SK-N-SH (cell line): Measurements from ENCODE around the gene CREB3L1. TPM values are rescaled to one million over a fixed set of nuclear protein-coding genes. Genes with fewer than 3 reads are reported as not detected.

Experiments
- CTCF ChIA-PET: fragments of 300-600, 350-600 bp; formaldehyde crosslinking; extraction: SDS; loops from one replicate; lab custom pipeline; 2021; lab: Yijun Ruan, JAX
- POLR2A ChIA-PET: fragments of 350-600 bp; sonication (Branson Sonifier 250); formaldehyde crosslinking; extraction: SDS; loops from one replicate; lab custom pipeline; 2020; ENCODE audit warnings: antibody characterized with exemption, inconsistent platforms; lab: Yijun Ruan, JAX
- DNase-seq: peaks from one replicate; pipeline ENCODE4 v3.0.0; 2012
- H2AFZ ChIP-seq: fragments of 200-600 bp; sonication (generic); 2 replicates; pipeline ENCODE4 v1.8.1; 2016; ENCODE audit warnings: antibody characterized with exemption, mild to moderate bottlenecking, low read depth
- H3F3A ChIP-seq: fragments of 200-600 bp; sonication (generic); replicated peaks from 2 replicates; pipeline ENCODE3; 2016; ENCODE audit warnings: antibody characterized with exemption, mild to moderate bottlenecking; ENCODE audit not compliant: insufficient read depth
- H3K27ac ChIP-seq, 2 experiments: fragments of 200-500 bp in 1 of 2; fragments of 200-600 bp in 1 of 2; sonication (Bioruptor generic) in 1 of 2; sonication (generic), shearing (Covaris generic) in 1 of 2; 2 replicates each; pipeline versions ENCODE4 v1.5.1 to v1.6.1; 2014 to 2016; ENCODE audit warnings: low read depth in 2 of 2, inconsistent platforms in 1 of 2, low read length in 1 of 2, mild to moderate bottlenecking in 1 of 2, mixed read lengths in 1 of 2
- H3K27me3 ChIP-seq: fragments of 200-600 bp; sonication (generic), shearing (Covaris generic); 2 replicates; pipeline ENCODE4 v1.6.1; 2016; ENCODE audit warnings: mixed run types; ENCODE audit not compliant: insufficient read depth
- H3K36me3 ChIP-seq, 2 experiments: fragments of 200-500 bp in 1 of 2; fragments of 200-600 bp in 1 of 2; sonication (Bioruptor generic) in 1 of 2; sonication (generic) in 1 of 2; replicated peaks in 1 of 2; 2 replicates each; pipeline versions ENCODE3 to v1.5.1; 2014 to 2016; ENCODE audit warnings: low read length in 1 of 2, mild to moderate bottlenecking in 1 of 2; ENCODE audit not compliant: insufficient read depth in 2 of 2, control insufficient read depth in 1 of 2
- H3K4me1 ChIP-seq, 2 experiments: fragments of 200-500 bp in 1 of 2; fragments of 200-600 bp in 1 of 2; sonication (Bioruptor generic) in 1 of 2; sonication (generic), shearing (Covaris generic) in 1 of 2; 2 replicates each; pipeline versions ENCODE4 v1.5.1 to v1.6.1; 2014 to 2016; ENCODE audit warnings: low read depth in 1 of 2, low read length in 1 of 2, mixed run types in 1 of 2; ENCODE audit not compliant: insufficient read depth in 2 of 2, control insufficient read depth in 1 of 2
- H3K4me2 ChIP-seq: fragments of 200-600 bp; sonication (generic), shearing (Covaris generic); 2 replicates; pipeline ENCODE4 v1.6.1; 2017; ENCODE audit warnings: mixed run types
- H3K4me3 ChIP-seq, 2 experiments: fragments of 200-500 bp in 1 of 2; fragments of 200-600 bp in 1 of 2; sonication (Bioruptor generic) in 1 of 2; sonication (generic), shearing (Covaris generic) in 1 of 2; 2 replicates each; pipeline versions ENCODE4 v1.5.1 to v1.8.1; 2014 to 2016; ENCODE audit warnings: low read depth in 2 of 2, inconsistent platforms in 1 of 2, low read length in 1 of 2, mild to moderate bottlenecking in 1 of 2, mixed read lengths in 1 of 2, moderate library complexity in 1 of 2
- H3K79me2 ChIP-seq: fragments of 200-600 bp; sonication (generic); 2 replicates; pipeline ENCODE4 v1.8.1; 2017; ENCODE audit warnings: mild to moderate bottlenecking; ENCODE audit not compliant: insufficient read depth
- H3K9ac ChIP-seq: fragments of 200-600 bp; sonication (generic); 2 replicates; pipeline ENCODE4 v1.6.1; 2017; ENCODE audit warnings: mixed run types
- H3K9me2 ChIP-seq: fragments of 200-600 bp; sonication (generic); 2 replicates; pipeline ENCODE4 v1.6.1; 2017; ENCODE audit warnings: mixed run types
- H3K9me3 ChIP-seq: fragments of 200-600 bp; sonication (generic); 2 replicates; pipeline ENCODE4 v1.6.1; 2017; ENCODE audit warnings: mixed run types, mild to moderate bottlenecking, moderate library complexity
- H4K20me1 ChIP-seq: fragments of 200-600 bp; sonication (generic); 2 replicates; pipeline ENCODE4 v1.6.1; 2017; ENCODE audit warnings: mild to moderate bottlenecking, mixed run types; ENCODE audit not compliant: insufficient read depth
- CHD2 ChIP-seq: fragments of 150-350 bp; IDR thresholded peaks from 2 replicates; pipeline ENCODE4 v1.6.1; 2018; ENCODE audit warnings: low read length; ENCODE audit not compliant: partially characterized antibody
- EP300 ChIP-seq, 2 experiments: IDR thresholded peaks; 2 replicates each; pipeline versions ENCODE4 v1.4.0 to v1.6.1; 2012; ENCODE audit warnings: borderline replicate concordance in 1 of 2, low read depth in 1 of 2, low read length in 1 of 2
- EZH2phosphoT487 ChIP-seq: fragments of 200-600 bp; sonication (generic); IDR thresholded peaks from 2 replicates; pipeline ENCODE4 v1.6.1; 2017; ENCODE audit warnings: low read depth, mixed run types, mild to moderate bottlenecking, antibody characterized with exemption, moderate library complexity, borderline replicate concordance
- GABPA ChIP-seq: IDR thresholded peaks from 2 replicates; pipeline ENCODE4 v1.4.0; 2012; ENCODE audit warnings: low read depth, mild to moderate bottlenecking
- MEF2A ChIP-seq: IDR thresholded peaks from 2 replicates; pipeline ENCODE4 v1.4.0; 2012; ENCODE audit warnings: low read depth, borderline replicate concordance
- NRF1 ChIP-seq: IDR thresholded peaks from 2 replicates; pipeline ENCODE4 v1.6.1; 2012; ENCODE audit warnings: low read depth, mild to moderate bottlenecking, low read length
- POLR2AphosphoS5 ChIP-seq: IDR thresholded peaks from 2 replicates; pipeline ENCODE4 v1.6.1; 2012; ENCODE audit warnings: low read depth, low read length
- RCOR1 ChIP-seq: fragments of 150-350 bp; IDR thresholded peaks from 2 replicates; pipeline ENCODE4 v1.6.1; 2017; ENCODE audit warnings: antibody characterized with exemption, low read length
- RXRA ChIP-seq: IDR thresholded peaks from 2 replicates; pipeline ENCODE4 v1.4.0; 2012; ENCODE audit warnings: low read depth, mild to moderate bottlenecking, borderline replicate concordance
- SMC3 ChIP-seq: IDR thresholded peaks from 2 replicates; pipeline ENCODE4 v1.6.1; 2012; ENCODE audit warnings: low read depth, low read length, improper control_type of control experiment
- TAF1 ChIP-seq: IDR thresholded peaks from 2 replicates; pipeline ENCODE4 v1.6.1; 2012; ENCODE audit warnings: low read depth, mild to moderate bottlenecking, low read length, moderate library complexity, borderline replicate concordance
- USF2 ChIP-seq: fragments of 150-350 bp; IDR thresholded peaks from 2 replicates; pipeline ENCODE4 v1.6.1; 2017; ENCODE audit warnings: antibody characterized with exemption, low read length, low read depth, borderline replicate concordance
- WGBS: methylation state at CpG from one replicate; pipeline ENCODE4 v1.1.6; 2017; ENCODE audit warnings: low lambda C conversion rate; 5-methylcytosine and 5-hydroxymethylcytosine counted together
- polyA plus RNA-seq, 3 experiments: library from polyadenylated mRNA; depleted of rRNA; stranded (reverse); fragments of >200 nt; gene quantifications; 2 replicates each; pipeline ENCODE4 v1.2.3, GENCODE V29; 2012
- TF ChIP-seq, protein P1 (sequence below): IDR thresholded peaks from 2 replicates; pipeline ENCODE4 v1.4.0; 2012; ENCODE audit warnings: low read depth, borderline replicate concordance
- TF ChIP-seq, protein P2 (sequence below): IDR thresholded peaks from 2 replicates; pipeline ENCODE4 v1.4.0; 2012; ENCODE audit warnings: low read depth
- TF ChIP-seq, protein P3 (sequence below): IDR thresholded peaks from 2 replicates; pipeline ENCODE4 v1.4.0; 2012; ENCODE audit warnings: low read depth, borderline replicate concordance

CREB3L1 gene
- polyA plus RNA-seq, 1 of the 3 experiments (the other 2 are of a cell fraction): 14.0 TPM

DNA sequence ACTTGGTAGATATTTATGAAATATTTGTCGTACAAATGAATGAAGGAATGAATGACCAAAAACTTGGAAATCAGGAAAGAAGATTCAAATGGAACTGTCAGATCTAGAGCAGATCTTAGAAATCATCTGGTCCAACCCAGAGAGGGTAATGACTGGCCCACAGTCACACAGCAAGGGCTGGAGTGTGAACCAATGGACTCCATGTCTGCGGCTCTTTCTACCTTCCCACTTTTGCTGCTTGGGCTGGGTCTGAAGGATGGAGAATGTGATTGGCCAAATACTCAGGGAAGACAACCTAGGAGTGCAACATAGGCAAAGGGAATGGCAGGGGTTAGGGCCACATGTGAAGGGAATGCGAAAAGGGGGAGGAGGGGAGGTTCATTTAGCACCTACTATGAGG, 64.0 kb downstream of the CREB3L1 start:
- no peak for DNase-seq

GRCh38 chr11:46342239-46342638, 64.8 kb downstream of the CREB3L1 start:
- H2AFZ ChIP-seq: no peak overlapping the region
- no peak overlapping the region for H3K27ac ChIP-seq
- H3F3A ChIP-seq: no peaks in the 10 kb centered on the region
- POLR2A ChIA-PET: no interaction called here
- 57% methylated on average over 5 of the region's 5 CpGs for WGBS
- H3K79me2 ChIP-seq: no peaks in the 10 kb centered on the region
- H3K4me1 ChIP-seq: peaks cover 13% of the 10 kb centered on the region in 2 experiments; a peak in 3 of 4 replicates
- H3K9ac ChIP-seq: no peak overlapping the region
- no peak overlapping the region for H3K4me2 ChIP-seq
- no peaks in the 10 kb centered on the region for H4K20me1 ChIP-seq
- no peaks in the 10 kb centered on the region for H3K9me3 ChIP-seq
- H3K27me3 ChIP-seq: no peaks in the 10 kb centered on the region
- H3K4me3 ChIP-seq: no peak overlapping the region
- TF ChIP-seq SMC3 (no peak), POLR2AphosphoS5 (no peak), NRF1 (no peak), USF2 (no peak), EZH2phosphoT487 (no peak), EP300 (IDR thresholded peaks at IDR 0.05; ENCODE audit: borderline replicate concordance in 1 of 2, low read depth in 1 of 2, low read length in 1 of 2) (no peak), RCOR1 (no peak), GABPA (no peak), TAF1 (no peak), MEF2A (no peak), CHD2 (no peak)
- TF ChIP-seq, protein P1, sequence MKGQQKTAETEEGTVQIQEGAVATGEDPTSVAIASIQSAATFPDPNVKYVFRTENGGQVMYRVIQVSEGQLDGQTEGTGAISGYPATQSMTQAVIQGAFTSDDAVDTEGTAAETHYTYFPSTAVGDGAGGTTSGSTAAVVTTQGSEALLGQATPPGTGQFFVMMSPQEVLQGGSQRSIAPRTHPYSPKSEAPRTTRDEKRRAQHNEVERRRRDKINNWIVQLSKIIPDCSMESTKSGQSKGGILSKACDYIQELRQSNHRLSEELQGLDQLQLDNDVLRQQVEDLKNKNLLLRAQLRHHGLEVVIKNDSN: no peak
- TF ChIP-seq, protein P2, sequence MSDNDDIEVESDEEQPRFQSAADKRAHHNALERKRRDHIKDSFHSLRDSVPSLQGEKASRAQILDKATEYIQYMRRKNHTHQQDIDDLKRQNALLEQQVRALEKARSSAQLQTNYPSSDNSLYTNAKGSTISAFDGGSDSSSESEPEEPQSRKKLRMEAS: no peak
- DNase-seq: no peak
- CTCF ChIA-PET: interaction anchor here (0.7 to 17.7 kb wide), 5 partner anchors 10 to 104 kb away, joined by 3 to 423 read pairs (median 7); no protein-coding TSS in a partner anchor
- H3K36me3 ChIP-seq: no peaks in the 10 kb centered on the region
- H3K9me2 ChIP-seq: no peaks in the 10 kb centered on the region

More for the DNA sequence above, 64.0 kb downstream of the CREB3L1 start:
- Histone ChIP-seq H3F3A (no peaks in the 10 kb centered on the region), H3K4me2 (no peak overlapping the region), H4K20me1 (no peaks in the 10 kb centered on the region), H3K9me2 (no peaks in the 10 kb centered on the region), H3K4me3 (no peak overlapping the region)
- TF ChIP-seq RXRA: no peak
- no peak for TF ChIP-seq NRF1
- no peak for TF ChIP-seq TAF1
- TF ChIP-seq, protein P3, sequence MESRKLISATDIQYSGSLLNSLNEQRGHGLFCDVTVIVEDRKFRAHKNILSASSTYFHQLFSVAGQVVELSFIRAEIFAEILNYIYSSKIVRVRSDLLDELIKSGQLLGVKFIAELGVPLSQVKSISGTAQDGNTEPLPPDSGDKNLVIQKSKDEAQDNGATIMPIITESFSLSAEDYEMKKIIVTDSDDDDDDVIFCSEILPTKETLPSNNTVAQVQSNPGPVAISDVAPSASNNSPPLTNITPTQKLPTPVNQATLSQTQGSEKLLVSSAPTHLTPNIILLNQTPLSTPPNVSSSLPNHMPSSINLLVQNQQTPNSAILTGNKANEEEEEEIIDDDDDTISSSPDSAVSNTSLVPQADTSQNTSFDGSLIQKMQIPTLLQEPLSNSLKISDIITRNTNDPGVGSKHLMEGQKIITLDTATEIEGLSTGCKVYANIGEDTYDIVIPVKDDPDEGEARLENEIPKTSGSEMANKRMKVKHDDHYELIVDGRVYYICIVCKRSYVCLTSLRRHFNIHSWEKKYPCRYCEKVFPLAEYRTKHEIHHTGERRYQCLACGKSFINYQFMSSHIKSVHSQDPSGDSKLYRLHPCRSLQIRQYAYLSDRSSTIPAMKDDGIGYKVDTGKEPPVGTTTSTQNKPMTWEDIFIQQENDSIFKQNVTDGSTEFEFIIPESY: no peak
- no peak for TF ChIP-seq GABPA
- TF ChIP-seq, all 33 proteins: peak for 0
- peaks cover 9 to 13% of the 10 kb centered on the region in 2 experiments; a peak in 3 of 4 replicates for H3K4me1 ChIP-seq
- no peaks in the 10 kb centered on the region for H3K79me2 ChIP-seq
- no peak overlapping the region for H3K27ac ChIP-seq
- no peaks in the 10 kb centered on the region for H3K27me3 ChIP-seq
- no peak overlapping the region for H2AFZ ChIP-seq
- POLR2A ChIA-PET: no interaction called here
- CTCF ChIA-PET: interaction anchor here (1.2 to 17.7 kb wide), 5 partner anchors 11 to 102 kb away, joined by 3 to 423 read pairs (median 7); no protein-coding TSS in a partner anchor
- 88% methylated on average over 3 of the region's 3 CpGs for WGBS
- H3K9me3 ChIP-seq: no peaks in the 10 kb centered on the region
- no peak overlapping the region for H3K9ac ChIP-seq
- H3K36me3 ChIP-seq: no peaks in the 10 kb centered on the region
